Retinal pigment epithelial cell (primary cell): ENCODE results near the gene SRXN1.

ENCODE experiments used
- DNase-seq: peaks from one replicate; pipeline ENCODE4 v3.0.0-alpha.2; 2010; ENCODE audit warnings: low read depth
- H3K4me3 ChIP-seq: 2 replicates; pipeline ENCODE4 v1.5.1; 2011; ENCODE audit warnings: mild to moderate bottlenecking, low read length, control low read depth, moderate library complexity
- CTCF ChIP-seq: conservative IDR thresholded peaks from 2 replicates; pipeline ENCODE4 v1.5.1; 2011; ENCODE audit warnings: low read depth, low read length, control low read depth, inconsistent platforms

The SRXN1 gene

GRCh38 chr20:610130-611046 lies 42.6 kb downstream of the SRXN1 start, which contains the start of gene TCF15:
TSS of gene TCF15 (minus strand) at chr20:610309. CDS start at chr20:610237, 72 bp downstream.
- no peak for TF ChIP-seq CTCF
- H3K4me3 ChIP-seq, result no peak within 1 kb of the TSS
- no peak for DNase-seq

- no peak overlapping the region for H3K4me3 ChIP-seq
- TF ChIP-seq CTCF, result no peak
- DNase-seq, result no peak
These were observed 43.5 kb downstream of the SRXN1 start for GRCh38 chr20:609371-609964.

- no peak overlapping the region for H3K4me3 ChIP-seq
- no peak for DNase-seq
- no peak for TF ChIP-seq CTCF
These were observed 44.0 kb downstream of the SRXN1 start for GRCh38 chr20:608970-609369.

- TF ChIP-seq CTCF, result no peak
- no peak for DNase-seq
- H3K4me3 ChIP-seq, result no peak overlapping the region
These were observed 45.5 kb downstream of the SRXN1 start for GRCh38 chr20:607476-607875.

GRCh38 chr20:605237-605636 lies 47.8 kb downstream of the SRXN1 start:
- TF ChIP-seq CTCF, result no peak
- H3K4me3 ChIP-seq, result no peak overlapping the region
- no peak for DNase-seq

- TF ChIP-seq CTCF, result no peak
- DNase-seq, result no peak
- no peak overlapping the region for H3K4me3 ChIP-seq
These were observed 49.8 kb downstream of the SRXN1 start for GRCh38 chr20:603116-603640.
